Measurements from ENCODE around the gene UBE3D. TPM values are rescaled to one million over a fixed set of nuclear protein-coding genes. Genes with fewer than 3 reads are reported as not detected.

The UBE3D gene
- total RNA-seq, 2 donors from 2014 or later = 16.2 to 18.0 TPM

DNA sequence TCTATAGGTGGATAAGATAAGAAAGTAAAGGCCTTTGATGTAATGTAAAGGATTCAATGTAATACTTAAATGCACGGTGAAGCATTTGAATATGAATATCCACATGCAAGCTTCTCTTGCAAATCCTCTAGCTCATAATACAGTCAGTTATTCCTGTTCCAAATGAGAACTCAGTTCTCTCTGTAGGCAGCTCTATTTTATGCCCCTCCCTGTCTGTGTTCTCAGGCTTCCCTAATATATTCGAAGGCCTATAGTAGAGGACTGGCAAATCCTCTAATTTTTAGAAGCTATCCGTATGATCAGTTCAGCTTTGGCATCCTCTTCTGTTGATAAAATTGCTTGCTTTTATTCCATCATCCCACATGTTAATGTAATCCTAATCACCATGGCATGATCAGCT is 200.2 kb downstream of the UBE3D start:
- H3K27ac Mint-ChIP-seq = no peak overlapping the region
- peaks cover 3% of the 10 kb centered on the region for H3K9me3 Mint-ChIP-seq
- Histone ChIP-seq H3K36me3 (ENCODE audit: control insufficient read depth, insufficient read depth, low read length) (no peaks in the 10 kb centered on the region), H3K9me3 (ENCODE audit: control insufficient read depth, low read length) (no peaks in the 10 kb centered on the region), H3K9ac (ENCODE audit: extremely low read depth, low read length, poor library complexity, severe bottlenecking) (no peak overlapping the region), H3K27me3 (ENCODE audit: control insufficient read depth, insufficient read depth, low read length, poor library complexity, severe bottlenecking) (no peaks in the 10 kb centered on the region), H3K4me1 (ENCODE audit: control insufficient read depth, insufficient read depth, low read length) (no peaks in the 10 kb centered on the region), H3K4me3 (ENCODE audit: low read length) (no peak overlapping the region), H3K27ac (ENCODE audit: low read depth, low read length) (no peak overlapping the region)
- no peak overlapping the region for H3K4me3 Mint-ChIP-seq
- H3K36me3 Mint-ChIP-seq (ENCODE audit: low read depth) = no peaks in the 10 kb centered on the region
- H3K27me3 Mint-ChIP-seq (ENCODE audit: insufficient read depth) = no peaks in the 10 kb centered on the region
- no peak for TF ChIP-seq CTCF (conservative IDR thresholded peaks at IDR 0.05)
- no peaks in the 10 kb centered on the region for H3K4me1 Mint-ChIP-seq
- WGBS, 2 experiments (ENCODE audit: insufficient coverage in 1 of 2, insufficient read length in 1 of 2) = 95 to 100% methylated on average over 3 of the region's 3 CpGs
- DNase-seq = no peak

GRCh38 chr6:82863781-82864180 is 201.9 kb downstream of the UBE3D start:
- Histone ChIP-seq H3K4me1 (ENCODE audit: control insufficient read depth, insufficient read depth, low read length) (no peaks in the 10 kb centered on the region), H3K4me3 (ENCODE audit: low read length) (no peak overlapping the region), H3K27me3 (ENCODE audit: control insufficient read depth, insufficient read depth, low read length, poor library complexity, severe bottlenecking) (no peaks in the 10 kb centered on the region), H3K36me3 (ENCODE audit: control insufficient read depth, insufficient read depth, low read length) (no peaks in the 10 kb centered on the region), H3K27ac (ENCODE audit: low read depth, low read length) (no peak overlapping the region), H3K9me3 (ENCODE audit: control insufficient read depth, low read length) (no peaks in the 10 kb centered on the region), H3K9ac (ENCODE audit: extremely low read depth, low read length, poor library complexity, severe bottlenecking) (no peak overlapping the region)
- Mint-ChIP-seq H3K36me3 (ENCODE audit: low read depth) (no peaks in the 10 kb centered on the region), H3K27ac (no peak overlapping the region), H3K4me1 (no peaks in the 10 kb centered on the region), H3K27me3 (ENCODE audit: insufficient read depth) (no peaks in the 10 kb centered on the region), H3K9me3 (peaks cover 3% of the 10 kb centered on the region), H3K4me3 (no peak overlapping the region)
- TF ChIP-seq CTCF (conservative IDR thresholded peaks at IDR 0.05) = no peak
- DNase-seq = no peak

GRCh38 chr6:82862543-82862942 is 203.1 kb downstream of the UBE3D start:
- Histone ChIP-seq H3K4me3 (ENCODE audit: low read length) (no peak overlapping the region), H3K27ac (ENCODE audit: low read depth, low read length) (no peak overlapping the region), H3K36me3 (ENCODE audit: control insufficient read depth, insufficient read depth, low read length) (no peaks in the 10 kb centered on the region), H3K27me3 (ENCODE audit: control insufficient read depth, insufficient read depth, low read length, poor library complexity, severe bottlenecking) (no peaks in the 10 kb centered on the region), H3K9me3 (ENCODE audit: control insufficient read depth, low read length) (no peaks in the 10 kb centered on the region), H3K4me1 (ENCODE audit: control insufficient read depth, insufficient read depth, low read length) (no peaks in the 10 kb centered on the region), H3K9ac (ENCODE audit: extremely low read depth, low read length, poor library complexity, severe bottlenecking) (no peak overlapping the region)
- H3K9me3 Mint-ChIP-seq = peaks cover 3% of the 10 kb centered on the region
- no peaks in the 10 kb centered on the region for H3K36me3 Mint-ChIP-seq (ENCODE audit: low read depth)
- no peak for DNase-seq
- no peak for TF ChIP-seq CTCF (conservative IDR thresholded peaks at IDR 0.05)
- WGBS, 2 experiments (ENCODE audit: insufficient coverage in 1 of 2, insufficient read length in 1 of 2) = 67 to 76% methylated on average over 1 of the region's 1 CpG
- H3K4me3 Mint-ChIP-seq = no peak overlapping the region
- H3K4me1 Mint-ChIP-seq = no peaks in the 10 kb centered on the region
- H3K27me3 Mint-ChIP-seq (ENCODE audit: insufficient read depth) = no peaks in the 10 kb centered on the region
- no peak overlapping the region for H3K27ac Mint-ChIP-seq
